GM20000 (cell line): ENCODE results near the gene COL27A1.

Experiments
- DNase-seq: peaks from one replicate; pipeline ENCODE4 v3.0.0; 2012; ENCODE audit warnings: low spot score
- TF ChIP-seq, protein P1 (sequence below): IDR thresholded peaks from 2 replicates; pipeline ENCODE4 v1.5.1; 2012; ENCODE audit warnings: mild to moderate bottlenecking, control low read depth; ENCODE audit errors: extremely low read depth, missing control alignments

The COL27A1 gene

DNA sequence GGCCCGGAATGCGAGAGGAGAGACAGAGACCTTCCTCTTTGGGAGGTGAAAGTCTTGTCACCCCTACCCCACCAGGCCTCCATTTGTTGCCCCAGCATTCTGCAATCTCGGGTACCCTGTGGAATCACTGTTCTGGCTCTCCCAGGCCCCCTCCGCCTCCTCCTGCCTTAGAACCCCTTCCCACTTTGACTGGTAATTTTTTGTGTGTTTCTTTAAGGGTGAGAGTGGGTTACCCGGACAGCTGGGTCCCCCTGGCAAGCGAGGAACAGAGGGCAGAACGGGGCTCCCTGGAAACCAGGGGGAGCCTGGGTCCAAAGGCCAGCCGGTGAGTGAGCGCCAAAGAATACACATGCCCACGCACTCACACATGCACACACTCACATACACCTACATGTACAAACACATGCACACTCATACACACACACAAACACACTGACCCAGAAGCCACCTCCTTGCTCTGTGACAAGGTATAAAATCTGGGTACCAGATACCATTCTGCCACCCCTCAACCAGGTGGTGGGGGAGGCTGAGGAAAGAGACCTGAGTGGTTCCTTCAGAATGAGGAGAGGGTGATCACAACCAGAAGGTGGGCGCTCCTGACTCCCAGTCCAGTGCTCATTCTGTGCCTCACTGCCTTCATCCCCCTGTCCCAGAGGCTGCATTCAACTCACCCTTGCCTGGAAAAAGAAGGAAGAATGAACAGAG, 136.7 kb downstream of the COL27A1 start:
- no peak for DNase-seq
- TF ChIP-seq, protein P1, sequence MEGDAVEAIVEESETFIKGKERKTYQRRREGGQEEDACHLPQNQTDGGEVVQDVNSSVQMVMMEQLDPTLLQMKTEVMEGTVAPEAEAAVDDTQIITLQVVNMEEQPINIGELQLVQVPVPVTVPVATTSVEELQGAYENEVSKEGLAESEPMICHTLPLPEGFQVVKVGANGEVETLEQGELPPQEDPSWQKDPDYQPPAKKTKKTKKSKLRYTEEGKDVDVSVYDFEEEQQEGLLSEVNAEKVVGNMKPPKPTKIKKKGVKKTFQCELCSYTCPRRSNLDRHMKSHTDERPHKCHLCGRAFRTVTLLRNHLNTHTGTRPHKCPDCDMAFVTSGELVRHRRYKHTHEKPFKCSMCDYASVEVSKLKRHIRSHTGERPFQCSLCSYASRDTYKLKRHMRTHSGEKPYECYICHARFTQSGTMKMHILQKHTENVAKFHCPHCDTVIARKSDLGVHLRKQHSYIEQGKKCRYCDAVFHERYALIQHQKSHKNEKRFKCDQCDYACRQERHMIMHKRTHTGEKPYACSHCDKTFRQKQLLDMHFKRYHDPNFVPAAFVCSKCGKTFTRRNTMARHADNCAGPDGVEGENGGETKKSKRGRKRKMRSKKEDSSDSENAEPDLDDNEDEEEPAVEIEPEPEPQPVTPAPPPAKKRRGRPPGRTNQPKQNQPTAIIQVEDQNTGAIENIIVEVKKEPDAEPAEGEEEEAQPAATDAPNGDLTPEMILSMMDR: no peak

DNA sequence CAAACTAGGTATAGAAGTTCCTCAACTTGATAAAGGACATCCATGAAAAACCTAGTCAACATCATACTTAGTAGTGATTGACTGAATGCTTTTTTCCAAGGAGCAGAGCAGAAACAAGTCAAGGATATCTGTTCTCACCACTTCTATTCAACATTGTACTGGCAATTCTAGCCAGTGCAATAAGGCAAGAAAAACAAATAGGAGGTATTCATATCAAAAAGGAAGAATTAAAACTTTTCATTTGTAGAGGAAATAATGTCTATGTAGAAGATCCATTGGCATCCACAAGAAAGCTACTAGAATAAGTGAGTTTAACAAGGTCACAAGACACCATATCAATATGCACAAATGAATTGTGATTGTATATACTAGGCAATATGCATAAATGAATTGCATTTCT, 139.3 kb downstream of the COL27A1 start:
- TF ChIP-seq, protein P1: no peak

DNA sequence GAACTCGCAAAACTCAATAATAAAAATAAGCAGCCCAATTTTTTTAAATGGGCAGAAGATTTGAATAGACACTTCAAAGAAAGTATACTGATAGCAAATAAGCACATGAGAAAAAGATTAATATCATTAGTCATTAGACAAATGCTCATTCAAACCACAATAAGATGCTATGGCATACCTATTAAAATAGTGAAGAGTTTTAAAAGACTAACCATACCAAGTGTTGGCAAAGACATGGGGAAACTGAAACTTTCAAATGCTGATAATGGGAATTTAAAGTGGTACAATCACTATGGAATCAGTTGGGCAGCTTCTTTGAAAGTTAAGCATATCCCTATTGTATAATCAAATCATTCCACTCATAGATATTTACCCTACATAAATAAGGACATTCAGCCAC, 141.0 kb downstream of the COL27A1 start:
- TF ChIP-seq, protein P1: no peak
- no peak for DNase-seq

More for the DNA sequence above, 139.3 kb downstream of the COL27A1 start:
- DNase-seq: no peak

DNA sequence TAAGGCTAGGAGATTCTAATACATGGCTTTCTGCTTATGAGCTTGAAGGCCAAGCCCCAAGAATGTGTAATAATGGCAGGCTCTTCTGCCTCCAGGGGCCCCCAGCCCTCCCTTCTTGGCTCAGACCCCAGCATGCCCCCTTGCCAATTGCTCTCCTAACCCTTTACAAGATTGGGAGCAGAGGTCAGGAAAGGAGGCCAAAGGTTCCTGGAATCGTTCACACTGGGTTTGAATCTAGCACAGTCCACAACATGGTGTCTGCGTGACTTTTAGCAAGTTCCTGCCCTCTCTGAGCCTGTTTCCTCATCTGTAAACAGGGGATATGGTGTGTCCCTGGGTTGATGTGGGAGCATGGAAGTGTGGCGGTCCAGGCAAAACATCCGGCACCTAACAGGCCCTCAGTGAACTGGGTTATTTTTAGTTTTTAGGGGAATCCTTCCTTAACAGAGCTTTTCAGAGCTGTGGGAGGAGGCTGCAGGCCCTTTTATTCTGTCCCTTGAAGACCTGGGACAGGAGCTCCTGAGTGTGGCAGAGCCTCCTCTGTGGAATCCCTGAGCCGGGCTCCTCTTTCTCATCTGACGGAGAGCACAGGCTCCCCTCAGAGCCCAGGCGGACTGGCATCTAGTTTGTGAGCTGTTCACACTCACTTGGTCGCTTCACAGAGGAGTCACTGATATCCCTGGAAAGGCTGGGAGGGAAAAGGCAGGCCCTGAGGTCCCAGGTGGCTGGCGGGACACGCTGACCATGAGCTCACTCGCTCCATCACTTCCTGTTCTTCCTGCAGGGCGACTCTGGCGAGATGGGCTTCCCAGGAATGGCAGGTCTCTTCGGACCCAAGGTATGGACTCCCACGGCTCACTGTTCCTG, 144.2 kb downstream of the COL27A1 start:
- TF ChIP-seq, protein P1: no peak
- no peak for DNase-seq

DNA sequence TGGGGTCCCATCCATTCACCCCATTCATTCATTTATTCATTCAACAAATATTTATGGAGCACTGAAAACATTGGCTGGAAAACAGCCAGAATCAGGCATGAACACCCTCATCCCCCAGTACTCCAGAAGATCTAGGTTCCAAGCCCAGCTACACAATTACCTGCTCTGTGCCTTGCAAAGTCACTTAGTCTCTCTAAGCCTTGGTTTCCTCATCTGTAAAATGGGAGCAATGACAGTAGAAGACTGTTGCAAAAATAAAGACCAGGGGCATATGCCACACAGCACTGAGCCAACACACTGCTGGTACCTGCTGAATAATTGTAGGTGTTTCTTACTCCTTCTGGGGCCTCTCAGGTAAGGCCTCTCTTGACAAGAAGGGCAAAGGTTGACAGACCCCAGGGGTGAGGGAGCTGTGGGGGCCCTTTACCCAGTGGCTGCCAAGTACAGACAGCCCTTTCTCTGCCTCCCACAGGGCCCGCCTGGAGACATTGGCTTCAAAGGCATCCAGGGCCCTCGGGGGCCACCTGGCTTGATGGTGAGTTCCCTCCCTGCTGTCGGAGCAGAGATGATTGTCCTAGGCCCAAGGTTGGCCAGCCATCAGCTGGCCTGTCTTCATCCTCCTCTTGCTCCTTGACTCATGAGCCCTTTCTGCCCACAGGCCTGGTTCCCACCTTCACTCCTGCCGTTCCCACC, 145.0 kb downstream of the COL27A1 start:
- DNase-seq: no peak

DNA sequence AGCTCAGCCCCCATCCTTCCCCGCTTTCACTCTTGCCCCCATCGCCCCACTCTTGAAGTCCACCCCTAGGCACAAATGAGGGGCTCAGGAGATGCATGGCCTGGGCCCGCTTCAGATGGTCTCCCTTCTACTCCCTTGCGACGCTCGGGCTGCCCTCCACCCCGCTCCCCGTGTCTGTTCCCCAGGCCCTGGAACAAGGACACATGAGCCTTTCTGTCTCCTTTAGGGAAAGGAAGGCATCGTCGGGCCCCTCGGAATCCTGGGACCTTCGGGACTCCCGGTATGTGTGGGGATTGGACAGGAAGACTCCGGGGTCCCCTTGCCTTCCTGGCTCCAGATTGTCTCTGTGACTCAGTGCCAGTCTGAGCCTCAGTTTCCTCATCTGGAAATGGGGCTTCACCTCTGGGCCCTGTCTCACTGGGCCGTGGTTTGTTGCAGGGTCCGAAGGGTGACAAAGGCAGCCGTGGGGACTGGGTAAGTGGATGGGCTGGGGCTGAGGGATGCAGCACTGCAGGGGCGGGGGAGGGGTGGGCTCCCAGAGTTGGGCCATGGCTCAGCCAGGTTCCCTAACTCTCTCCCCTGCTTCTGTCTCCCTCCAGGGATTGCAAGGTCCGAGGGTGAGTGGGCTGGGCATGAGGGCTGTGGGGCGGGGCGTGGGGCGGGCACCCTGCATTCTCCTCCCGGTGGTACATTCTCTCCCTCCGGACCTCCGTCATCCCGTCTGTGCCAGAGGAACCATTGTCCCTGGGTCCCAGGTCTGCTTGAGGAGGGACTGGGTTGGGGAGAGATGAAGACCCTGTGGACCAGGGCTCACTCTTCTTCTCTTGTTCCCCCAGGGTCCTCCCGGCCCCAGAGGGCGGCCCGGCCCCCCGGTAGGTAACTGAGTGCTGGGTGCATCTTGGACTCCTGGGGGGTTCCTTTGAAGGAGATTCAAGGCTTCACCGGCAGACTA, 145.8 kb downstream of the COL27A1 start:
- TF ChIP-seq, protein P1: no peak
- no peak for DNase-seq

More for the DNA sequence above, 145.0 kb downstream of the COL27A1 start:
- TF ChIP-seq, protein P1: no peak
